ENCODE results near the gene NAXD.

The NAXD gene

GRCh38 chr13:110647365-110647737, 32.0 kb downstream of the NAXD start:
- no peak overlapping the region for H3K27ac ChIP-seq
- no peak for DNase-seq (ENCODE audit: low read depth, low spot score)
- no peak overlapping the region for H3K9ac ChIP-seq (ENCODE audit: insufficient read length)
- H3K9me3 ChIP-seq (ENCODE audit: low read depth, low read length) = no peaks in the 10 kb centered on the region
- H3K4me3 ChIP-seq = no peak overlapping the region
- peaks cover 7% of the 10 kb centered on the region for H3K36me3 ChIP-seq (ENCODE audit: insufficient read depth, low read length)
- TF ChIP-seq FOXP2 (optimal IDR thresholded peaks at IDR 0.05; ENCODE audit: control extremely low read depth, extremely low read length, insufficient read depth) (no peak), EZH2 (IDR thresholded peaks at IDR 0.05) (no peak), POLR2AphosphoS5 (IDR thresholded peaks at IDR 0.05; ENCODE audit: borderline replicate concordance, low read depth, low read length) (no peak)

- Histone ChIP-seq H3K36me3 (ENCODE audit: insufficient read depth, low read length) (no peaks in the 10 kb centered on the region; the same call in 1 of the 2 replicates), H3K9me3 (ENCODE audit: low read depth, low read length) (no peaks in the 10 kb centered on the region), H3K9ac (ENCODE audit: insufficient read length) (no peak overlapping the region), H3K27ac (peak overlapping the region; percentile 61; the same call in 1 of the 2 replicates), H3K4me3 (no peak overlapping the region)
- no peak for TF ChIP-seq POLR2AphosphoS5 (IDR thresholded peaks at IDR 0.05; ENCODE audit: borderline replicate concordance, low read depth, low read length)
- TF ChIP-seq EZH2 (IDR thresholded peaks at IDR 0.05) = no peak
- TF ChIP-seq FOXP2 (optimal IDR thresholded peaks at IDR 0.05; ENCODE audit: control extremely low read depth, extremely low read length, insufficient read depth) = no peak
- DNase-seq (ENCODE audit: low read depth, low spot score) = no peak
Observed at GRCh38 chr13:110648146-110648819, 32.9 kb downstream of the NAXD start.

GRCh38 chr13:110648848-110649421, 33.6 kb downstream of the NAXD start:
- no peak overlapping the region for H3K9ac ChIP-seq (ENCODE audit: insufficient read length)
- no peaks in the 10 kb centered on the region; the same call in 1 of the 2 replicates for H3K36me3 ChIP-seq (ENCODE audit: insufficient read depth, low read length)
- TF ChIP-seq POLR2AphosphoS5 (IDR thresholded peaks at IDR 0.05; ENCODE audit: borderline replicate concordance, low read depth, low read length) (no peak), FOXP2 (optimal IDR thresholded peaks at IDR 0.05; ENCODE audit: control extremely low read depth, extremely low read length, insufficient read depth) (no peak), EZH2 (IDR thresholded peaks at IDR 0.05) (no peak)
- no peak overlapping the region for H3K27ac ChIP-seq
- no peaks in the 10 kb centered on the region for H3K9me3 ChIP-seq (ENCODE audit: low read depth, low read length)
- no peak for DNase-seq (ENCODE audit: low read depth, low spot score)
- H3K4me3 ChIP-seq = no peak overlapping the region

GRCh38 chr13:110649551-110649950, 34.2 kb downstream of the NAXD start:
- Histone ChIP-seq H3K36me3 (ENCODE audit: insufficient read depth, low read length) (no peaks in the 10 kb centered on the region), H3K9ac (ENCODE audit: insufficient read length) (no peak overlapping the region), H3K27ac (no peak overlapping the region), H3K4me3 (no peak overlapping the region), H3K9me3 (ENCODE audit: low read depth, low read length) (no peaks in the 10 kb centered on the region)
- no peak for DNase-seq (ENCODE audit: low read depth, low spot score)
- TF ChIP-seq EZH2 (IDR thresholded peaks at IDR 0.05) = no peak
- no peak for TF ChIP-seq FOXP2 (optimal IDR thresholded peaks at IDR 0.05; ENCODE audit: control extremely low read depth, extremely low read length, insufficient read depth)
- no peak for TF ChIP-seq POLR2AphosphoS5 (IDR thresholded peaks at IDR 0.05; ENCODE audit: borderline replicate concordance, low read depth, low read length)

- Histone ChIP-seq H3K9me3 (ENCODE audit: low read depth, low read length) (no peaks in the 10 kb centered on the region), H3K27ac (no peak overlapping the region), H3K36me3 (ENCODE audit: insufficient read depth, low read length) (no peaks in the 10 kb centered on the region), H3K9ac (ENCODE audit: insufficient read length) (no peak overlapping the region), H3K4me3 (no peak overlapping the region)
- no peak for DNase-seq (ENCODE audit: low read depth, low spot score)
- TF ChIP-seq FOXP2 (optimal IDR thresholded peaks at IDR 0.05; ENCODE audit: control extremely low read depth, extremely low read length, insufficient read depth) = no peak
- no peak for TF ChIP-seq POLR2AphosphoS5 (IDR thresholded peaks at IDR 0.05; ENCODE audit: borderline replicate concordance, low read depth, low read length)
Observed at GRCh38 chr13:110650436-110650835, 35.1 kb downstream of the NAXD start.

- H3K36me3 ChIP-seq (ENCODE audit: insufficient read depth, low read length) = no peaks in the 10 kb centered on the region
- no peak overlapping the region for H3K27ac ChIP-seq
- no peak for DNase-seq (ENCODE audit: low read depth, low spot score)
- TF ChIP-seq FOXP2 (optimal IDR thresholded peaks at IDR 0.05; ENCODE audit: control extremely low read depth, extremely low read length, insufficient read depth) (no peak), POLR2AphosphoS5 (IDR thresholded peaks at IDR 0.05; ENCODE audit: borderline replicate concordance, low read depth, low read length) (no peak), EZH2 (IDR thresholded peaks at IDR 0.05) (no peak)
- H3K9me3 ChIP-seq (ENCODE audit: low read depth, low read length) = no peaks in the 10 kb centered on the region
- no peak overlapping the region for H3K4me3 ChIP-seq
- H3K9ac ChIP-seq (ENCODE audit: insufficient read length) = no peak overlapping the region
Observed at GRCh38 chr13:110651271-110651670, 35.9 kb downstream of the NAXD start.

- Histone ChIP-seq H3K36me3 (ENCODE audit: insufficient read depth, low read length) (no peaks in the 10 kb centered on the region), H3K4me3 (no peak overlapping the region), H3K9me3 (ENCODE audit: low read depth, low read length) (no peaks in the 10 kb centered on the region), H3K9ac (ENCODE audit: insufficient read length) (no peak overlapping the region), H3K27ac (no peak overlapping the region)
- DNase-seq (ENCODE audit: low read depth, low spot score) = no peak
- TF ChIP-seq FOXP2 (optimal IDR thresholded peaks at IDR 0.05; ENCODE audit: control extremely low read depth, extremely low read length, insufficient read depth) (no peak), EZH2 (IDR thresholded peaks at IDR 0.05) (no peak), POLR2AphosphoS5 (IDR thresholded peaks at IDR 0.05; ENCODE audit: borderline replicate concordance, low read depth, low read length) (no peak)
Observed at GRCh38 chr13:110651726-110652230, 36.4 kb downstream of the NAXD start.

GRCh38 chr13:110652231-110652730, 36.9 kb downstream of the NAXD start:
- no peaks in the 10 kb centered on the region for H3K9me3 ChIP-seq (ENCODE audit: low read depth, low read length)
- no peak overlapping the region for H3K4me3 ChIP-seq
- no peaks in the 10 kb centered on the region for H3K36me3 ChIP-seq (ENCODE audit: insufficient read depth, low read length)
- no peak for TF ChIP-seq EZH2 (IDR thresholded peaks at IDR 0.05)
- TF ChIP-seq FOXP2 (optimal IDR thresholded peaks at IDR 0.05; ENCODE audit: control extremely low read depth, extremely low read length, insufficient read depth) = no peak
- TF ChIP-seq POLR2AphosphoS5 (IDR thresholded peaks at IDR 0.05; ENCODE audit: borderline replicate concordance, low read depth, low read length) = no peak
- H3K9ac ChIP-seq (ENCODE audit: insufficient read length) = no peak overlapping the region
- no peak overlapping the region for H3K27ac ChIP-seq
- no peak for DNase-seq (ENCODE audit: low read depth, low spot score)

Measured in SK-N-MC (cell line).